Common myeloid progenitor, CD34-positive (primary cell): ENCODE measurements around the gene ROM1.
"Not testable (repeated sequence)": the region's sequence is repeated elsewhere in the genome, so short reads cannot be mapped to it uniquely, and the experiment has no call there.

Experiments
- CTCF ChIA-PET: fragments of 350-600 bp; sonication (Branson Sonifier 250); formaldehyde crosslinking; loops from one replicate; lab custom pipeline; 2021; ENCODE audit warnings: antibody characterized with exemption; lab: Charles Lee
- POLR2A ChIA-PET: fragments of 350-600 bp; sonication (Branson Sonifier 250); formaldehyde crosslinking; loops from one replicate; lab custom pipeline; 2021; ENCODE audit warnings: antibody characterized with exemption; lab: Charles Lee
- DNase-seq, 3 donors: peaks; one replicate each; pipeline versions ENCODE4 v3.0.0 to v3.0.0-alpha.2; 2013
- H3K27ac ChIP-seq, 2 experiments: 1 replicate in 1 of 2; 2 replicates in 1 of 2; pipeline ENCODE4 v1.7.0; 2013; ENCODE audit warnings: inconsistent platforms in 2 of 2, low read length in 2 of 2, mild to moderate bottlenecking in 2 of 2, low read depth in 1 of 2, moderate library complexity in 1 of 2; ENCODE audit not compliant: severe bottlenecking in 2 of 2, insufficient read depth in 1 of 2, poor library complexity in 1 of 2
- H3K27me3 ChIP-seq, 5 experiments: replicated peaks in 2 of 5; 1 replicate in 3 of 5; 2 replicates in 2 of 5; pipeline versions ENCODE4 v1.6.1 to v1.7.0; 2013; ENCODE audit warnings: low read length in 4 of 5, mild to moderate bottlenecking in 2 of 5, moderate library complexity in 2 of 5, inconsistent platforms in 1 of 5; ENCODE audit not compliant: insufficient read depth in 5 of 5, control insufficient read depth in 4 of 5
- H3K36me3 ChIP-seq, 4 experiments: 1 replicate in 2 of 4; 2 replicates in 2 of 4; pipeline versions ENCODE4 v1.6.1 to v1.7.0; 2013; ENCODE audit warnings: low read length in 3 of 4, control low read depth in 1 of 4, mild to moderate bottlenecking in 1 of 4; ENCODE audit not compliant: control insufficient read depth in 4 of 4, insufficient read depth in 4 of 4
- H3K4me1 ChIP-seq, 4 experiments: 1 replicate in 3 of 4; 2 replicates in 1 of 4; pipeline versions ENCODE4 v1.6.1 to v1.7.1; 2013; ENCODE audit warnings: low read length in 3 of 4, mild to moderate bottlenecking in 3 of 4, control low read depth in 1 of 4, inconsistent platforms in 1 of 4, moderate library complexity in 1 of 4; ENCODE audit not compliant: control insufficient read depth in 4 of 4, insufficient read depth in 4 of 4; ENCODE audit errors: control extremely low read depth in 1 of 4
- H3K4me3 ChIP-seq, 7 experiments: 1 replicate in 4 of 7; 2 replicates in 3 of 7; pipeline versions ENCODE4 v1.5.1 to v1.7.0; 2013; ENCODE audit warnings: mild to moderate bottlenecking in 7 of 7, low read length in 6 of 7, moderate library complexity in 6 of 7, inconsistent platforms in 2 of 7, low read depth in 2 of 7, control low read depth in 1 of 7; ENCODE audit not compliant: insufficient read depth in 4 of 7, control insufficient read depth in 1 of 7; ENCODE audit errors: extremely low read depth in 1 of 7
- H3K9me3 ChIP-seq, 5 experiments: 1 replicate in 4 of 5; 2 replicates in 1 of 5; pipeline versions ENCODE4 v1.6.1 to v1.7.1; 2013; ENCODE audit warnings: low read length in 4 of 5, mild to moderate bottlenecking in 2 of 5, inconsistent platforms in 1 of 5, low read depth in 1 of 5, moderate library complexity in 1 of 5; ENCODE audit not compliant: control insufficient read depth in 4 of 5, insufficient read depth in 2 of 5; ENCODE audit errors: control extremely low read depth in 1 of 5
- WGBS: methylation state at CpG from one replicate; pipeline ENCODE4 v1.1.5; 2013; ENCODE audit not compliant: insufficient coverage; 5-methylcytosine and 5-hydroxymethylcytosine counted together

Gene ROM1

GRCh38 chr11:62571493-62571892 lies 41.6 kb upstream of the ROM1 start:
- POLR2A ChIA-PET, DNase-seq, H3K9me3 ChIP-seq, H3K27me3 ChIP-seq: not testable (repeated sequence)
- Histone ChIP-seq H3K4me3 (peak overlapping the region in 1 of 7 experiments; percentile 96), H3K27ac (peak overlapping the region in 1 of 2 experiments; percentile 95), H3K4me1 (peaks cover 10 to 38% (median 30%) of the 10 kb centered on the region in 4 experiments), H3K36me3 (peaks cover 9 to 67% (median 54%) of the 10 kb centered on the region in 4 experiments)
- 100% methylated on average over 4 of the region's 5 CpGs for WGBS
- CTCF ChIA-PET, result interaction anchor here (0.7 to 4.5 kb wide), 4 partner anchors 10 to 147 kb away, joined by 3 to 36 read pairs (median 4); no protein-coding TSS in a partner anchor

- H3K4me1 ChIP-seq, result peaks cover 10 to 38% (median 30%) of the 10 kb centered on the region in 4 experiments
- 96% methylated on average over 9 of the region's 12 CpGs for WGBS
- POLR2A ChIA-PET, result interaction anchor here (0.7 to 3.3 kb wide), 2 partner anchors 19 to 30 kb away, joined by 3 to 25 read pairs; partner anchors contain the start of gene TUT1
- no peak for DNase-seq
- CTCF ChIA-PET, result interaction anchor here (0.7 to 4.5 kb wide), 5 partner anchors 11 to 148 kb away, joined by 3 to 36 read pairs (median 5); no protein-coding TSS in a partner anchor
- H3K9me3 ChIP-seq, result no peaks in the 10 kb centered on the region
- peak overlapping the region; percentile 88 to 95 for H3K27ac ChIP-seq
- no peaks in the 10 kb centered on the region for H3K27me3 ChIP-seq
- peak overlapping the region in 6 of 7 experiments; percentile 86 to 99 (median 96) for H3K4me3 ChIP-seq
- peaks cover 10 to 66% (median 53%) of the 10 kb centered on the region in 4 experiments for H3K36me3 ChIP-seq
Measured at GRCh38 chr11:62572431-62572830, 40.6 kb upstream of the ROM1 start.

GRCh38 chr11:62573006-62573591 lies 40.0 kb upstream of the ROM1 start:
- CTCF ChIA-PET, result interaction anchor here (0.7 to 4.5 kb wide), 11 partner anchors 8 to 179 kb away, joined by 3 to 36 read pairs (median 5); partner anchors contain the start of gene TUT1
- peaks cover 10 to 65% (median 53%) of the 10 kb centered on the region in 4 experiments for H3K36me3 ChIP-seq
- H3K4me1 ChIP-seq, result peaks cover 10 to 38% (median 30%) of the 10 kb centered on the region in 4 experiments
- WGBS, result 1% methylated on average over 33 of the region's 33 CpGs
- peak overlapping the region; percentile 86 to 99 (median 96) for H3K4me3 ChIP-seq
- H3K27ac ChIP-seq, result peak overlapping the region; percentile 88 to 95
- H3K27me3 ChIP-seq, result no peaks in the 10 kb centered on the region
- no peaks in the 10 kb centered on the region for H3K9me3 ChIP-seq
- DNase-seq, result peak in 2 of 3 donors; percentile 53 to 61
- POLR2A ChIA-PET, result interaction anchor here (0.7 to 3.3 kb wide), 3 partner anchors 19 to 31 kb away, joined by 3 to 25 read pairs (median 7); partner anchors contain the start of genes MTA2 and TUT1

- Histone ChIP-seq H3K27me3 (no peaks in the 10 kb centered on the region), H3K4me1 (peaks cover 10 to 38% (median 30%) of the 10 kb centered on the region in 4 experiments), H3K36me3 (peaks cover 13 to 66% (median 52%) of the 10 kb centered on the region in 4 experiments), H3K27ac (peak within 1 kb of the TSS; percentile 88 to 95), H3K9me3 (no peaks in the 10 kb centered on the region), H3K4me3 (peak within 1 kb of the TSS; percentile 86 to 99 (median 96))
- DNase-seq, result peak; percentile 100
- WGBS, result 1% methylated on average over 32 of the region's 46 CpGs
- ChIA-PET CTCF (interaction anchor here (0.9 to 2.4 kb wide), 7 partner anchors 8 to 179 kb away, joined by 3 to 21 read pairs (median 5); partner anchors contain the start of gene TUT1), POLR2A (interaction anchor here (1.2 to 3.3 kb wide), 2 partner anchors 18 to 27 kb away, joined by 7 to 25 read pairs; partner anchors contain the start of genes MTA2 and TUT1)
Measured at GRCh38 chr11:62573592-62574362, 39.3 kb upstream of the ROM1 start, which contains the start of gene EEF1G. Gene EEF1G (minus strand): TSS chr11:62573891. CDS start chr11:62573842, 49 bp downstream.

- ChIA-PET POLR2A (interaction anchor here (1.2 to 3.3 kb wide), 2 partner anchors 17 to 27 kb away, joined by 7 to 25 read pairs; partner anchors contain the start of genes MTA2 and TUT1), CTCF (interaction anchor here (0.9 to 2.4 kb wide), 11 partner anchors 9 to 181 kb away, joined by 3 to 21 read pairs (median 4); partner anchors contain the start of genes LRRN4CL and TUT1)
- peak overlapping the region; percentile 58 to 99 (median 96) for H3K4me3 ChIP-seq
- no peaks in the 10 kb centered on the region for H3K27me3 ChIP-seq
- H3K4me1 ChIP-seq, result peaks cover 10 to 38% (median 30%) of the 10 kb centered on the region in 4 experiments
- H3K36me3 ChIP-seq, result peaks cover 14 to 64% (median 51%) of the 10 kb centered on the region in 4 experiments
- peak in 1 of 3 donors; percentile 31 for DNase-seq
- WGBS, result under 1% methylated on average over 24 of the region's 33 CpGs
- peak overlapping the region; percentile 75 to 92 for H3K27ac ChIP-seq
- no peaks in the 10 kb centered on the region for H3K9me3 ChIP-seq
Measured at GRCh38 chr11:62574363-62575071, 38.5 kb upstream of the ROM1 start.

- ChIA-PET POLR2A (interaction anchor here (0.6 to 3.3 kb wide), 2 partner anchors 17 to 197 kb away, joined by 4 to 25 read pairs; partner anchors contain the start of gene TUT1), CTCF (interaction anchor here (0.7 to 2.4 kb wide), 8 partner anchors 9 to 181 kb away, joined by 3 to 21 read pairs (median 4); partner anchors contain the start of genes LRRN4CL and TUT1)
- peak overlapping the region in 1 of 2 experiments; percentile 92 for H3K27ac ChIP-seq
- no peaks in the 10 kb centered on the region for H3K27me3 ChIP-seq
- H3K4me1 ChIP-seq, result peaks cover 10 to 38% (median 30%) of the 10 kb centered on the region in 4 experiments
- DNase-seq, result no peak
- no peaks in the 10 kb centered on the region for H3K9me3 ChIP-seq
- H3K36me3 ChIP-seq, result peaks cover 13 to 62% (median 45%) of the 10 kb centered on the region in 4 experiments
- WGBS, result 90% methylated on average over 16 of the region's 17 CpGs
- H3K4me3 ChIP-seq, result peak overlapping the region in 6 of 7 experiments; percentile 58 to 99 (median 96)
Measured at GRCh38 chr11:62575156-62575555, 37.9 kb upstream of the ROM1 start.
